ENCODE results near the gene ZNF668.
"Not testable (repeated sequence)": the region's sequence is repeated elsewhere in the genome, so short reads cannot be mapped to it uniquely, and the experiment has no call there.

The ZNF668 gene

GRCh38 chr16:31013292-31013691 lies 60.7 kb downstream of the ZNF668 start:
- DNase-seq (ENCODE audit: low spot score) = not testable (repeated sequence)

- DNase-seq (ENCODE audit: low spot score) = not testable (repeated sequence)
These were observed 62.2 kb downstream of the ZNF668 start for GRCh38 chr16:31011815-31012214.

Measured in iPS-NIHi11 (cell line).